ENCODE measurements around the gene COQ8A.

DNA sequence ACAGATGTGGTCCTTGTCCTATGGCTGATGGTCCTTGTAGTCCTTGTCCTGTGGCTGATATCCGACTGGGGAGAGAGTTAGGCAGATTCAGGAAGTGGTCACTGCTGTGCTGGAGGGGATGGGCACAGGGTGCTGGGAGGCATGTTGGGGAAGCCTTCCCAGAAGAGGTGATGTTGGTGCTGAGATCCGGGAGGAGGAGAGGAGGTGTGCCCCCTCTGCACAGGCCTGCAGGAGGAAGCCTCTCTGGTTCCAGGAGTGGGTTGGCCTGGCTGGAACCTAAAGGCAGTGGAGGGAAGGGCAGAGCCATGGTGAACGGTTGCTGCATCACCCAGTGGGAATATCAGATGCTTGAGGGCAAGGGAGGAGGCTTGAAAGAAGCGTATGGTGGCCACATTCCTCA is 14.7 kb downstream of the COQ8A start:
- no peak for TF ChIP-seq CTCF (IDR thresholded peaks at IDR 0.05; ENCODE audit: low read depth, low read length)
- TF ChIP-seq POLR2A (IDR thresholded peaks at IDR 0.05; ENCODE audit: extremely low read depth, insufficient read length), result no peak
- TF ChIP-seq, protein P1, sequence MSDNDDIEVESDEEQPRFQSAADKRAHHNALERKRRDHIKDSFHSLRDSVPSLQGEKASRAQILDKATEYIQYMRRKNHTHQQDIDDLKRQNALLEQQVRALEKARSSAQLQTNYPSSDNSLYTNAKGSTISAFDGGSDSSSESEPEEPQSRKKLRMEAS (IDR thresholded peaks at IDR 0.05; ENCODE audit: low read depth, low read length), result no peak
- no peak for TF ChIP-seq MYC (IDR thresholded peaks at IDR 0.05; ENCODE audit: low read depth, low read length)

Measured in NB4 (cell line).